ENCODE results near the gene DLG3. TPM values are rescaled to one million over a fixed set of nuclear protein-coding genes. Genes with fewer than 3 reads are reported as not detected.

The DLG3 gene
- total RNA-seq, 1 donor from 2014 or later, result 41.8 TPM

DNA sequence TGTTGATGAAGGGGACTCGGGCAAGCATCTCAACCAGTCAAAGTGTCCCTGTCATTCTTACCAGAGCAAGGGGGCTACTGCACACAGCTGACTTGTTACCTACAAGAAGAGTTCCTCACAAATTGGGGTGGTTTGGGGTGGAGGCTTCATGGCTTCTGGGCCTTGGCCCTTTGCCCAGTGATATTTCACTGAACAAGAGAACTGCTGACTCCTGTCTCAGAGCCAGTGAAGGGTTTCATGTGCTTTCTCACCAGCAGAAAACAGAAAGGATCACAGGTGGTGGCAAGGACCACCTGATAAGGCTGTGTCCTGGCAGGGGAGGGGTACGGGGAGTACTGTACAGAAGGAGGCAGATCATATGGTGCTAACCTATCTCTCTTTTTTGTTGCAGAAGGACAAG lies 53.5 kb downstream of the DLG3 start:
- Mint-ChIP-seq H3K9me3 (no peaks in the 10 kb centered on the region), H3K36me3 (peaks cover 5% of the 10 kb centered on the region), H3K27me3 (no peaks in the 10 kb centered on the region), H3K4me1 (ENCODE audit: unreplicated experiment) (no peaks in the 10 kb centered on the region), H3K4me3 (no peak overlapping the region), H3K27ac (no peak overlapping the region)
- TF ChIP-seq, protein P1, sequence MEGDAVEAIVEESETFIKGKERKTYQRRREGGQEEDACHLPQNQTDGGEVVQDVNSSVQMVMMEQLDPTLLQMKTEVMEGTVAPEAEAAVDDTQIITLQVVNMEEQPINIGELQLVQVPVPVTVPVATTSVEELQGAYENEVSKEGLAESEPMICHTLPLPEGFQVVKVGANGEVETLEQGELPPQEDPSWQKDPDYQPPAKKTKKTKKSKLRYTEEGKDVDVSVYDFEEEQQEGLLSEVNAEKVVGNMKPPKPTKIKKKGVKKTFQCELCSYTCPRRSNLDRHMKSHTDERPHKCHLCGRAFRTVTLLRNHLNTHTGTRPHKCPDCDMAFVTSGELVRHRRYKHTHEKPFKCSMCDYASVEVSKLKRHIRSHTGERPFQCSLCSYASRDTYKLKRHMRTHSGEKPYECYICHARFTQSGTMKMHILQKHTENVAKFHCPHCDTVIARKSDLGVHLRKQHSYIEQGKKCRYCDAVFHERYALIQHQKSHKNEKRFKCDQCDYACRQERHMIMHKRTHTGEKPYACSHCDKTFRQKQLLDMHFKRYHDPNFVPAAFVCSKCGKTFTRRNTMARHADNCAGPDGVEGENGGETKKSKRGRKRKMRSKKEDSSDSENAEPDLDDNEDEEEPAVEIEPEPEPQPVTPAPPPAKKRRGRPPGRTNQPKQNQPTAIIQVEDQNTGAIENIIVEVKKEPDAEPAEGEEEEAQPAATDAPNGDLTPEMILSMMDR (conservative IDR thresholded peaks at IDR 0.05), result no peak
- DNase-seq (ENCODE audit: extremely low spot score, unreplicated experiment), result no peak

DNA sequence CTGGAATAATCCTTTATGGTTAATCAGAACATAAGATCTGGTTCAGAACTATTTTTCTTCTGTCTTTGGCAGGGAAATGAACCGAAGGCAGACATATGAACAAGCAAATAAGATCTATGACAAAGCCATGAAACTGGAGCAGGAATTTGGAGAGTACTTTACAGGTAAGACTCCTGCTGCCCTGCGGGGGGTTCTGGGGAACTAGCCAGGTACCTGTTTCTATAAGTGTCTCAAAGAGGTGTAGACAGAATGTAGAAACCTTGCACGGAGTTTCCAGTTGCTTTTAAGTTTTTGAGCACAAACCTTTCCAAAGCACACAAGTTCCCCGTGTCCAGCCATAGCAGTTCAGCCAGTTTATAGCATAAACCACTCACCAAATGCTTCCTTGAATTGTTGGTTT lies 56.2 kb downstream of the DLG3 start:
- H3K27ac Mint-ChIP-seq, result no peak overlapping the region
- no peak for DNase-seq (ENCODE audit: extremely low spot score, unreplicated experiment)
- H3K4me3 Mint-ChIP-seq, result no peak overlapping the region
- no peaks in the 10 kb centered on the region for H3K27me3 Mint-ChIP-seq
- H3K4me1 Mint-ChIP-seq (ENCODE audit: unreplicated experiment), result no peaks in the 10 kb centered on the region
- TF ChIP-seq, protein P1 (conservative IDR thresholded peaks at IDR 0.05), result no peak
- H3K36me3 Mint-ChIP-seq, result peaks cover 8% of the 10 kb centered on the region
- H3K9me3 Mint-ChIP-seq, result no peaks in the 10 kb centered on the region

DNA sequence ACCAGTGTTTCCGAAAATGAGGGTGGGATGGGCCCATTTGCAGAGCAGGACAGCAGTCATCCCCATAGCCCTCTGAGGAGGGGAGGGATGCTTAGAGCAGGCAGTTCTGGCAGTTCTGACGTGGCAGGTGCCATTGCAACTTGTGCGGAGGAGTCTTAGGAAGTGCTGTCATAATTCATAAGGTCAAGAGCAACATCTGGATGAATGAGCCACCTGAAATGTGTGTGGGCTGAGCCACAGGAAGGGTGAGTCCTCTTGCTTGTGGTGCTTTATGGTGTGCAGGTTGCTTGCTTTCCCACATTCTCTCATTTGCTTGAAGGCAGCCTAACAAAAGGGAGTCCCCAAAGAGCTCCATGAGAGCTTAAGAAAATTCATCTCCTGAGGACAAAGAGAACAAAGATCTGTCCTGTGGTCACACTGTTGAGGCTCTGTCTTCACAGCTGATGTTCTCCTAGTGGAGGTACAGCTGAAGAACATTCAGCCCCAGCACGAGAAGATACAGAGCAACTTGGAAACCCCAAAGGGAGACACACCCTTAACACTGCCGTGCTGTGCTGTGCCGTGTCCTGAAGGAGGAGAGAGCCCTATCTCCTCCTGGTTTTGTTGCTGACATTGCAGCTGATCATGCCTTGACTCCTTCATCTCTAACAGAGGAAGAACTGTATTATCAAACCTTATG lies 60.3 kb downstream of the DLG3 start:
- H3K27ac Mint-ChIP-seq, result no peak overlapping the region
- H3K36me3 Mint-ChIP-seq, result peaks cover 4% of the 10 kb centered on the region
- TF ChIP-seq, protein P1 (conservative IDR thresholded peaks at IDR 0.05), result no peak
- H3K9me3 Mint-ChIP-seq, result peaks cover 4% of the 10 kb centered on the region
- no peak overlapping the region for H3K4me3 Mint-ChIP-seq
- no peak for DNase-seq (ENCODE audit: extremely low spot score, unreplicated experiment)
- H3K27me3 Mint-ChIP-seq, result no peaks in the 10 kb centered on the region
- peaks cover under 1% of the 10 kb centered on the region for H3K4me1 Mint-ChIP-seq (ENCODE audit: unreplicated experiment)

DNA sequence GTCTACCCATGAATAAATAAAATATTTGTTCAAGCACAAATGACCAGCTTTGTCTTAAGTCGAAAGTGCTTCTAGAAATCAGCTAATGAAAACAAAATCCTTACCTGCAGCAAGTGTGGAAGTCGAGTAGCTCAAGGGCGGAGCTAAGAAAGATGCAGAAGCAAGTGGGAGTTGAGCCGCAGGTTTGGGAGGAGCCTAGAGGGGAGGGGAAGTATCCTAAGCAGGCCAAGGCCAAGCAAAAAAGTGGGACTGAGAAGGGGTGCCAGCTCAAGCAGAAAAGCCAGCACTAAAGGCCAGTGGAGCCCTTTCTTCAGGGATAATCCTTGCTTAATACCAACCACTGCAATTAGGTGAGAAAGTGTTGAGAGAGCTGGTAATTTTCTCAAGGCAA lies 60.8 kb downstream of the DLG3 start:
- Mint-ChIP-seq H3K27me3 (no peaks in the 10 kb centered on the region), H3K27ac (no peak overlapping the region), H3K36me3 (peaks cover 4% of the 10 kb centered on the region), H3K4me3 (no peak overlapping the region), H3K4me1 (ENCODE audit: unreplicated experiment) (peaks cover 5% of the 10 kb centered on the region), H3K9me3 (peaks cover 4% of the 10 kb centered on the region)
- TF ChIP-seq, protein P1 (conservative IDR thresholded peaks at IDR 0.05), result no peak
- DNase-seq (ENCODE audit: extremely low spot score, unreplicated experiment), result no peak

DNA sequence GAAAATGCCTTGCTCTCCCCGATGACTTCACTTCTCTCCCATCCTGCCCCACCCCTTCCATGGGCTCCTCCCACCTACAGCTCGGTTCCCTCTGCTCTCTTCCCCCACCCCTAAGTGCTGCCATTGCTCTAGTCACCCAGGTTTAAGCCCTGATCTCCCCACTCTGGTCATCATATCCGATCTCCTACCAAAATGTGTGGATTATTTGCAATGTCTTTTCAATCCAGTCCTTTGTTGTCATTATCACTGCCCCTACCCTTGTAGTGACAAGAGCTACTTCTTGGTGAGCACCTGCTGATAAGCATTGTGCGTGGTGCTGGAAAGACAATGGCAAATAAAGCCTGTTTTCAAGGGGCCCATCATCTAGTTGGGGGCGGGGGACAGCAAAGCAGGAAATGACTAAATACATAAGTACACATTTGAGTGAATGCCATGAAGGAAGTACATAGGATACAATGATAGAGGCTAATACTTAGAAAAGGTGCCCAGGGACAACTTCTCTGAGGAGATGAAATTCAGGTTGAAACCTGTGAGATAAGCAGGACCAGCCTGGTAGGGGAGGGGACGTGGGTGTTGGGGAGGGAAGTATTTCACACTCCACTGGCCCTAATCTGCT lies 63.8 kb downstream of the DLG3 start:
- Mint-ChIP-seq H3K4me3 (no peak overlapping the region), H3K36me3 (peaks cover 4% of the 10 kb centered on the region), H3K9me3 (peaks cover 4% of the 10 kb centered on the region), H3K4me1 (ENCODE audit: unreplicated experiment) (peaks cover 5% of the 10 kb centered on the region), H3K27ac (no peak overlapping the region), H3K27me3 (no peaks in the 10 kb centered on the region)
- DNase-seq (ENCODE audit: extremely low spot score, unreplicated experiment), result no peak
- TF ChIP-seq, protein P1 (conservative IDR thresholded peaks at IDR 0.05), result no peak
